PFSK-1 (cell line): Measurements from ENCODE around the gene MTHFSD.

Source experiments
- FOXP2 ChIP-seq: optimal IDR thresholded peaks from 2 replicates; pipeline ENCODE3; 2011; ENCODE audit warnings: borderline replicate concordance, control low read depth, inconsistent platforms; ENCODE audit not compliant: insufficient read depth; ENCODE audit errors: extremely low read length, extremely low read depth
- POLR2AphosphoS5 ChIP-seq: IDR thresholded peaks from 2 replicates; pipeline ENCODE4 v1.6.1; 2012; ENCODE audit warnings: low read depth, mild to moderate bottlenecking, control low read depth, low read length, moderate library complexity
- REST ChIP-seq, 2 experiments: IDR thresholded peaks; 2 replicates each; pipeline versions ENCODE4 v1.6.1 to v1.8.0; 2011 to 2012; ENCODE audit warnings: low read depth in 2 of 2, low read length in 2 of 2, control low read depth in 1 of 2, inconsistent platforms in 1 of 2, mild to moderate bottlenecking in 1 of 2, moderate library complexity in 1 of 2; ENCODE audit not compliant: insufficient read depth in 1 of 2
- SIN3A ChIP-seq: IDR thresholded peaks from 2 replicates; pipeline ENCODE4 v1.6.1; 2012; ENCODE audit warnings: mild to moderate bottlenecking, low read length, moderate library complexity, borderline replicate concordance; ENCODE audit not compliant: insufficient read depth
- TAF1 ChIP-seq: IDR thresholded peaks from 2 replicates; pipeline ENCODE4 v1.6.1; 2012; ENCODE audit warnings: low read length, control low read depth, borderline replicate concordance; ENCODE audit not compliant: insufficient read depth

MTHFSD gene

GRCh38 chr16:86517033-86517432 is 38.0 kb downstream of the MTHFSD start:
- no peak for TF ChIP-seq POLR2AphosphoS5
- TF ChIP-seq SIN3A = no peak
- no peak for TF ChIP-seq FOXP2
- no peak for TF ChIP-seq TAF1
- no peak for TF ChIP-seq REST (IDR thresholded peaks at IDR 0.05; ENCODE audit: insufficient read depth in 1 of 2, low read depth in 2 of 2, low read length in 2 of 2)

DNA sequence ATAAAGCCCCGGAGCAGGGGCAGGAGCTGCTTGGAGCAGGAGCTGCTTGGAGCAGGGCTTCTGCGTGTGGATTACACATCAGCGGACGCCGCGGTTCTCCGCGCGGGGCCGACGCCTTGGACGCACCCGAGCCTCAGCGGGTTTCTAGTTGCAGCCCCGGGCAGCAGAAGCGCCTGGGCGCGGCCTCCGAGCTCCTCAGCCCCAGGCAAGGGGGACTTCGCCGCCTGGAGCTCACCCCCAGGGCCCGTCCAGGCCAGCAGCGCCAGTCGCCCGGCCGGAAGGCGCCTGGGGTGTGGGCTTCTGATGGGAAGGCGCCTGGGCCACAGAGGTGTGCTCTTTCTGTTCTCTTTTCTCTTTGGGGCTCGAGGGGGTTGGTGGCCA is 38.4 kb downstream of the MTHFSD start:
- TF ChIP-seq TAF1 = no peak

- TF ChIP-seq SIN3A = no peak
- no peak for TF ChIP-seq REST (IDR thresholded peaks at IDR 0.05; ENCODE audit: insufficient read depth in 1 of 2, low read depth in 2 of 2, low read length in 2 of 2)
- TF ChIP-seq FOXP2 = no peak
- TF ChIP-seq POLR2AphosphoS5 = no peak
- no peak for TF ChIP-seq TAF1
These were observed 39.0 kb downstream of the MTHFSD start for GRCh38 chr16:86515777-86516622.

GRCh38 chr16:86515413-86515776 is 39.6 kb downstream of the MTHFSD start:
- TF ChIP-seq REST (IDR thresholded peaks at IDR 0.05; ENCODE audit: insufficient read depth in 1 of 2, low read depth in 2 of 2, low read length in 2 of 2) (no peak), FOXP2 (no peak), SIN3A (no peak), POLR2AphosphoS5 (no peak), TAF1 (no peak)

DNA sequence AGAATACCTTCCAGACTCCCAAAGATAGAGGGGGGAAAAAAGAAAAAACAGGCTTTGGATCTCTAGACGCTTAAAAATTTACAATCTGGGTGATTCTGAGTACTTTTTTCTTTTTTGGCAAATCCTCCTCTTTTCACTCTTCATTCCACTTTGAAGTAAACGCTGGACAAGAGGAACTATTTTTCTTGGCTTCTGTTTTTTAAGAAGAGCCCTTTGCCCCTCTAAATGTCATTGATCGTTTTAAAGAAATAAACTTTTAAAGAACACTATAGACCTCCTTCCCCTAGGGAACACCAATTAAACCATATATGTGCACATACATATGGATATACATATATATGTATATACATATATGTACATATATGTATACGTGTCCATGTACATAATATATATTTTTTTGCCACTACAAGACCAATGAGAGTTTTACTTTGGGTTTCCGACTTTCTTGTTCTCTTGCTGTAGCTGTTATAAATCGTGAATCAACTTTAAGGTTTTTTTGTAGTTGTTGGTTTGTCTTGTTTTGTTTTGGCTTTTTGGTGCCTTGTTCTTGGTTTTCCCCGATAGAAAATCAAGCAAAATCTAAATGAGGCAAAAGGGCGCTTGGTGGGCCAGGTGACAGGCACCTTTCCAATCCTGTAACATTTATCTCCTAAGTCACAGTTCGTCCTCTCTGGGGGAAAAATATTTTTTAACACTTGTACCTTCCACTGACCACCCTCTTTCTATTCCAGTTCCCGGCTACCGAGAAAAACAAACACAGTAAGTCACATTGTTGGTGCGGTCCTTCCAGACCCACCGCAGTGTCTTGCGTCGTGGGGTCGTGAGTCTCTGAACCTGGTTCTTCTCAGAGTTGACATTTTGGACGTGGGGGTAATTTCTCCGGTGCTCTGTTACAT is 40.3 kb downstream of the MTHFSD start:
- TF ChIP-seq REST (IDR thresholded peaks at IDR 0.05; ENCODE audit: insufficient read depth in 1 of 2, low read depth in 2 of 2, low read length in 2 of 2) (no peak), POLR2AphosphoS5 (no peak), FOXP2 (no peak), TAF1 (no peak), SIN3A (no peak)
